ENCODE measurements around the gene MAP4K3.
"Not testable (repeated sequence)": the region's sequence is repeated elsewhere in the genome, so short reads cannot be mapped to it uniquely, and the experiment has no call there.

Gene MAP4K3

GRCh38 chr2:39409697-39410389 lies 27.2 kb downstream of the MAP4K3 start:
- DNase-seq = no peak
- TF ChIP-seq POLR2A (IDR thresholded peaks at IDR 0.05; ENCODE audit: low read length) (no peak), GATA1 (IDR thresholded peaks at IDR 0.05; ENCODE audit: low read depth, low read length) (no peak)

- TF ChIP-seq GATA1 (IDR thresholded peaks at IDR 0.05; ENCODE audit: low read depth, low read length) (no peak), POLR2A (IDR thresholded peaks at IDR 0.05; ENCODE audit: low read length) (no peak)
- no peak for DNase-seq
These were observed 28.5 kb downstream of the MAP4K3 start for GRCh38 chr2:39408351-39409136.

DNA sequence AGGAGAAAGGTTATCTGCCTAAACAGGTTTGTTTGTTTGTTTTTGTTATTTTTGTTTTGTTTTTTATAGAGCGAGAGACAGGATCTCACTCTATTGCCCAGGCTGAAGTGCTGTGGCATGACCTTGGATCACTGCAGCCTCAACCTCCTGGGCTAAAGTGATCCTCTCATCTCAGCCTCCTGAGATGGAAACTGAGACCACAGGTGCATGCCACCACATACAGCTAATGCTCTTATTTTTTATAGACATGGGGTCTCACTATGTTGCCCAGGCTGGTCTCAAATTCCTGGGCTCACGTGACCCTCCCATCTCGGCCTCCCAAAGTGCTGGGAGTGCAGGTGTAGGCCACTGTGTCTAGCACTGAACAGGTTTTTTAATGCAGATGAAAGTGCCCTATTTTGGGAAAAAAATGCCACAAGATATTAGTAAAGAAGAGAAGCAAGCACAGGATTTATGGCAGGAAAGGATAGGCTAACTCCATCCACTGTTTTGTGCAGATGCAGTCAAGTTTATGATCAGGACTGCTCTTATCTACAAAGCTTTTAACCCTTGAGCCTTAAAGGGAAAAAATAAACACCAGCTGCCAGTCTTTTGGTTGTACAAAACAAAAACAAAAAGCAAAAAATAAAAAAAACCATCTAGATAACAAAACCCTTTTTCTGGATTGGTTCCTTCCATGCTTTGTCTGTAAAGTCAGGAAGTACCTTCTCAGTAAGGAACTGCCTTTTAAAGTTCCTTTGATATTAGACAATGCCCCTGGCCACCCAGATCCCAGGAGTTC lies 29.4 kb downstream of the MAP4K3 start:
- DNase-seq = no peak

GRCh38 chr2:39405364-39405763 lies 31.7 kb downstream of the MAP4K3 start:
- DNase-seq = no peak
- TF ChIP-seq GATA1 (IDR thresholded peaks at IDR 0.05; ENCODE audit: low read depth, low read length) (no peak), POLR2A (IDR thresholded peaks at IDR 0.05; ENCODE audit: low read length) (no peak)

More for the DNA sequence above, 29.4 kb downstream of the MAP4K3 start:
- TF ChIP-seq GATA1 (IDR thresholded peaks at IDR 0.05; ENCODE audit: low read depth, low read length) (no peak), POLR2A (IDR thresholded peaks at IDR 0.05; ENCODE audit: low read length) (no peak)

DNA sequence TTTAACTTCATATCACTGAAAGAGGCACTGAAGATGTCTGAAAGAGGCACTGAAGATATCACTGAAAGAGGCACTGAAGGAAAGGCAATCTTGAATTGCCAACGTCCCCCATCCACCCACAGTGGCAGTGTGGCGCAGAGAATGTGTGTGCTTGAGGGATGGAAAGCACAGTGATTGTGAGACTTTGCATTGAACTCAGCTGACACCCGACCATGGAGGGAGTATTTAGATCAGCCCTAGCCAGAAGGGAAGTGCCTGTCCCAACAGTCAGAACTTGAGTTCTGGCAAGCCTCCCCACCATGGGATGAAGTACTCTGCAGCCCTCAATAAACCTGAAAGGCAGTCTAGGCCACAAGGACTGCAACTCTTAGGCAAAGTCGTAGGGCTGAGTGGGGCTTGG lies 33.8 kb downstream of the MAP4K3 start:
- peak; percentile 16 to 19 for DNase-seq
- TF ChIP-seq GATA1 (IDR thresholded peaks at IDR 0.05; ENCODE audit: low read depth, low read length) = no peak

GRCh38 chr2:39401319-39401718 lies 35.8 kb downstream of the MAP4K3 start:
- DNase-seq = no peak
- TF ChIP-seq POLR2A (IDR thresholded peaks at IDR 0.05; ENCODE audit: low read length) = no peak
- TF ChIP-seq GATA1 (IDR thresholded peaks at IDR 0.05; ENCODE audit: low read depth, low read length) = no peak

GRCh38 chr2:39399570-39399969 lies 37.5 kb downstream of the MAP4K3 start:
- DNase-seq = no peak
- TF ChIP-seq GATA1 (IDR thresholded peaks at IDR 0.05; ENCODE audit: low read depth, low read length) = no peak

- TF ChIP-seq POLR2A (IDR thresholded peaks at IDR 0.05; ENCODE audit: low read length) (no peak), GATA1 (IDR thresholded peaks at IDR 0.05; ENCODE audit: low read depth, low read length) (no peak)
- DNase-seq = no peak
These were observed 41.8 kb downstream of the MAP4K3 start for GRCh38 chr2:39395313-39395712.

- DNase-seq = peak in 1 of 2 experiments; percentile 44
- TF ChIP-seq GATA1 (IDR thresholded peaks at IDR 0.05; ENCODE audit: low read depth, low read length) = no peak
- TF ChIP-seq POLR2A (IDR thresholded peaks at IDR 0.05; ENCODE audit: low read length) = no peak
These were observed 42.5 kb downstream of the MAP4K3 start for GRCh38 chr2:39394516-39394961.

DNA sequence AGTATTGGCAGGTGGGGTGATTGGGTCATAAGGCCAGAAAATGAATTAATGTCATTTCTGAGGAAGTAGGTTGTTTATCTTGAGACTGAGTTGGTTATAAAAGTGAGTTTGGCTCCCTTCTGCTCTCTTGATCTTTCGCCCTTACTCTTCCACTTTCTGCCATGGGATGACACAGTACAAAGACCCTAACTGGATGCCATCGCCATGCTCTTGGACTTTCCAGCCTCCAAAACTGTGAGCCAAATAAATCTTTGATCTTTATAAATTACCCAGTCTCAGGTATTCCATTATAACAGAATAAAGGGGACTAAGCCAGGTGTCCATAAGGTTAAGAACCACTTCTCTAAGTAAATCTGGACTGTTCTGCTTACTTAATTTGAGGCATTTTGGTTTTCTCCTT lies 44.4 kb downstream of the MAP4K3 start:
- TF ChIP-seq GATA1 (IDR thresholded peaks at IDR 0.05; ENCODE audit: low read depth, low read length) (no peak), POLR2A (IDR thresholded peaks at IDR 0.05; ENCODE audit: low read length) (no peak)
- DNase-seq = no peak

DNA sequence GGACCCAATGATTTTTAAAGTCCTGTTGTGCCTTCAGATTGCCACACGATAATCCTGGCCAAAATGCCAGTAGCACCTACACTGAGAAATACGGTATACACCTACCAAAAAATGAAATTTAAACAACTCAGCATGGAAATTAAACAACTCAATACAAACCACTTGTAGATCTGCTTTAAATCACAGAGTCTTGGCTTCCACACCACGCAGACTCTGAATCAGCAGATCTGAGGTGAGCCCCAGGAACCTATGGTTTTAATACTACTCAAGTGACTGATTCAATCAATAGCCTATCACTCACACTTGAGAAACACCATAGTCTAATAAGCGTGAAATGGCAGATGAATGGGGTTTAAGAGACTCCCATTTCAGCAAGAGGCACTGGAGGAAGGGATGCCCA lies 46.9 kb downstream of the MAP4K3 start:
- TF ChIP-seq GATA1 (IDR thresholded peaks at IDR 0.05; ENCODE audit: low read depth, low read length) (no peak), POLR2A (IDR thresholded peaks at IDR 0.05; ENCODE audit: low read length) (no peak)
- DNase-seq = no peak

GRCh38 chr2:39386064-39386463 lies 51.0 kb downstream of the MAP4K3 start:
- TF ChIP-seq POLR2A (IDR thresholded peaks at IDR 0.05; ENCODE audit: low read length) = no peak
- no peak for DNase-seq

GRCh38 chr2:39385172-39385571 lies 51.9 kb downstream of the MAP4K3 start:
- no peak for DNase-seq
- TF ChIP-seq GATA1 (IDR thresholded peaks at IDR 0.05; ENCODE audit: low read depth, low read length) = no peak
- TF ChIP-seq POLR2A (IDR thresholded peaks at IDR 0.05; ENCODE audit: low read length) = no peak

GRCh38 chr2:39384071-39384470 lies 53.0 kb downstream of the MAP4K3 start:
- not testable (repeated sequence) for DNase-seq

Data from erythroblast (primary cell).